ENCODE data around the gene YTHDC2.

YTHDC2 gene

DNA sequence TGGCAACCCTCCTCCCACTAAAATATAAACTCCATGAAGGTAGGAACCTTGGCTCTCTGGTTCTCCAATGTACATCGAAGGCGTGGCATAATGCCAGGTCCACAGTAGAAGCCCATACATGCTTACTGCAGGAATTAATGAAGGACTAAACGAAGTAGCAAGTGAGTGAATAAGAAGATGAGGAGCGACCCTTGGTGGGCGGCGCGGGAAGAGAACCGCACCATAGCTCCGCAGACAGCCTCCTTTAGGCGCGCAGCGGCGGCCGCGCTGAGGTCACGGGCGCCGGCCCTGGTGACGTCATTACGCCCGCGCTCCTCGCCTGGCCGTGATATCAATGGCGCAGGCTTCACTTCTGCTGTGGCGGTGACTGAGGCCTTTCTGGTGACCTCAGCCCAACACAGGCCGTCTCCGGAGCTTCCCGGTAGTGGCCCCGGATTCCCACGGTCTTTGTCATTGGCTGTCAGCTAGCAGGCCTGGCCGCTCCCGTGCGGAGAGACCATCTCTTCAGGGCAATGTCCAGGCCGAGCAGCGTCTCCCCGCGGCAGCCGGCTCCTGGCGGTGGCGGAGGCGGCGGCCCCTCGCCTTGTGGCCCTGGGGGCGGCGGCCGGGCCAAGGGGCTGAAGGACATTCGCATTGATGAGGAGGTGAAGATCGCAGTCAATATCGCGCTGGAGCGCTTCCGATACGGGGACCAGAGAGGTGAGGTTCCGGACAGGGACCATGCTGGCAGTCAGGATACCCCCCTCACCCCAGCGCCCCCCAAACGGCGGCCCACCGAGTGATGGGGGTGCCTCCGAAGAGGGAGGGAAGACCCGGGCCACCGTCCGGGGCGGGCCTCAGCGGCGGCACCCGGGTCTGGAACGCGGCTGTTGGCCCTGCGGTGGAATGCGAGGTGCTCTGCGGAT lies at the start of gene YTHDC2:
Gene YTHDC2 (plus strand): TSS at position 311 of the 905 bp plus-strand sequence. CDS start 202 bp downstream, at position 513.
- DNase-seq, result peak; percentile 31 to 60

DNA sequence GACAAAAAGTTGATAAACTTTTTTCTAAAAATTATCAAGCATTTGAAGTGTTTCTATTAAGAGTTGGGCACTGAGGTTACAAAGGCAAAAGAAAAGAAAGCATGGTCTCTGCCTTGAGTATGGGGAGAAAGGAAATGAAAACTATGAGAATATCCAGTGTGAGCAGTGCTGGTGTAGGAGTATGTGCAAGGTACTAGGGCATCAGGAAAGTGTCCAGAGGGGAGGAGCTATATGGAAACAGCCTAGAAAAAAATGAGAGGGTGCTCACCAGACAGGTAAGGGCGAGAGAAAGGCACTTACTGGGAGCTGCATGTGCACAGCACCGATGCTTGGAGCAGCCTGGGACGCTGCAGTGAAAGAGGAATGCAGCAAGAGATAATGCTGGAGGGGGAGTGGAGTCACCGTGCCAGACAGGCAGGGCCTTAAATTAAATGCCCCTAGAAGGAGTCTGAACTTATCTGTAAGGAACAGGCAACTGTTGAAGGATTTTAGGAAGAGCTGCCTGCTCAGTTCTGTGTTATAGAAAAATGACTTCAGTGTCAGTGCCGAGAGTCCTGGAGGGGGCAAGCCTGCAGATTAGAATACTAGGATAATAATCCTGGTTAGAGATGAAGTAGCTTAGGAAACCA lies 39.3 kb upstream of the YTHDC2 start:
- no peak for DNase-seq

DNA sequence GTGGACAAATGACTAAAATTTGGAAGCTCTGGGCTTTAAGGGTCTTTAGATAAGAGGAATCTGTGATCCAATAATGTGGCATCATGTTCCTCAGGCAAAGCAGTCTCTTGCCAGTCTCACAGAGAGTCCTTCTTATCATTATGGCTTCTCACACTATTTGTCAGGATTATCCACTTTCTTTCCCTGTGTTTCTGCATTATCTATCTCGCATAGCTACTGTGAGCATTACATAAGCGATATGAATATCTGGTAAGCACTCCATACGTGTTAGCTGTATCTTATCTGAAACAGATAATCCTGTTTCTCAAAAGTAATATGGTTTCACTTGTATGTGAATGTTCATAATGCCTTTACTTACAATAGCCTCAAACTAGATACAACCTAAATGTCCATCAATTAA lies 34.8 kb upstream of the YTHDC2 start:
- DNase-seq, result no peak

DNA sequence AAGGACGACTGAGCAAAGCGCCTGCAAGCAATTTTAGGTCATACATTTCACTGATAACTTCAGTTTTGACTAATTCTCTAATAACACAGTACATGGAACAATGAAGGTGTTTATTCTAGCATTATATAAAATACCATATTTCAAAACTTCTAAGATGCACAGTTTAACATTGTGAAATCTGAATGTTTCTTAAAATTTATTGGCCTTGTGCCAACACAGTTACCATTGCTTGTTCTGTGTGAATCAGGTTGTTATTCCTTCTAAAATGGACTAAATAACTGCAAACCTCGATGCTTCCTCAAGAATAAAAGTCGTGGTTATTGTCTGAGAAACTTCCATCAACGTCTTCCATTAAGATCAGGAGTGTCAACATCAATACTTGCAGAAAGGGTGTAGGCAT lies 33.3 kb upstream of the YTHDC2 start:
- DNase-seq, result no peak

DNA sequence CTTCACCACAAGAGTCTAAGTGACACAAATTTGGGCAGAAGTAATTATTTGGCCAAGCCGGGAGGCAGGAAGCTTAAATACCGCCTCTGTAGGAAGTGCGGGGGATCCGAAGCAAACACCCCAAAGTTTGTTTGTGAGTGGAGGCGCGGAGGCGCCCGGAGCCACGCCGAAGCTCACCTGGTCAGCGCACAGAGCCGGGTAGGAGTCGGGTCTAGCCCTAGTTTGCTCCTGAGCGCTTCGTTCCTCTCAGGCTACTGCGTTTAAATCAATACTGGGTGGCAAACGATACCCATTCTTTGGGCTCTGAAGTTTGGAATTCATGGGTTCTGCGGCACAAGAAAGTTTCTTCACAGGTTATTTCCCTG lies 26.1 kb upstream of the YTHDC2 start:
- DNase-seq, result no peak

DNA sequence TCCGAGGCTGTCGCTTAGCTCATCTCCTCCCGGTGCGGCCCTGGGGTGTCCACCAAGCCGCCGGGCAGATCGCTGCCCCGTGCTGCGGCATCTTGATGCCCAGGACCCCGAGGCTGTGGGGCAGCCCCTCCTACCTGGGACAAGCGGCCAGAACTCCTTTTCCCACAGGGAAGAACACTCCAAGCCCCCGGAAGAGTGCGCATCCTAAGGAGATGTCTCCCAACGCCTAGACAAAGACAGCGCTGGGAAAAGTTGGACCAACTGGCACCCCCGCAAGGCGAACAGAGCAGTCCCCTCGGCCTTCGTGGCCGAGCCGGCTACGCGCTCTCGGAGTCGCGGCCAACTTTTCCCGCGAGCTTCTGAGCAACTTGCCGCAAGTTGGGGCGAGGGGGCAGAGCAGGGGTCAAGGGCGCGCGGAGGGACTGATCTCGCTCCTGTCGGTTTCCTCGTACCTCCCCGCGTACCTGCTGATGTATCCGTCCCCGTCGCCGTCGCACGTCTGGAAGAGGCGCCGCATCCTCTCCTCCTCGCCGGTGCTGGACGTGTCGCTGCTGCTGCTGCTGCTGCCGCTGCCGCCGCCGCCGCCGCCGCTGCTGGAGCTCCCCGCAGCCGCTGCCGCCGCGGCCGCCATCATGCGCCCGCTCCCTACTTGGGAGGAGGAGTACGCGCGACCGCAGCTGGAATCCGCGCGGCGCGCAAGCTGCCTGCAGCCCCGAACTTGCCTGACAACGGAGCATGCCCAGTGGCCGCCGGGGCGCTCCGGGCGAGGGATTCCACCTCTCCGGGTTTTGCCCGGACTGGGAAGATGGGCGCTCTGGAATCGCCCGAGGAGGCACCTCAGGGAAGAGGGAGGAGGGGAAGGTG lies 25.5 kb upstream of the YTHDC2 start, which contains the start of gene MCC:
Gene MCC (minus strand): TSS at position 673 of the 864 bp plus-strand sequence.
- no peak for DNase-seq

GRCh38 chr5:113488645-113489184 lies 24.8 kb upstream of the YTHDC2 start:
- no peak for DNase-seq

DNA sequence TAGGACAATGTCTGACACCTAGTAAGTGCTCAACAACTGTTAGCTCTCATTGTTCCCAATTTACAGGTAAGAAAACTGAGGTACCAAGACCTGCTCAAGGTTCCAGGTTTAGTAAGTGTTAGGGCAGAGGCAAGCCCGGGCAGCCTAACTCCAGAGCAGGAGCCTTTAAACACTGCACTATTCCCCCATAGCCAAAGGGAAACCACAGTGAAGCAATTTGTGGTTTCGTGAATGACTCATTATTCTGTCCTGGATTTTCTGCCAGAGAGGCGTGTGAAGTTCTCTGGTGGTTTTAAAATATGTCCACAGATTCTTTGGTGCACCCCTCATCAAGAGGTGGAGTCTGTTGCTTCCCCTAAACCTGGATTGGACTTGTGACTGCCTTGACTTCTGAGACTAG lies 24.2 kb upstream of the YTHDC2 start:
- DNase-seq, result no peak

GRCh38 chr5:113490317-113490716 lies 23.2 kb upstream of the YTHDC2 start:
- no peak for DNase-seq

DNA sequence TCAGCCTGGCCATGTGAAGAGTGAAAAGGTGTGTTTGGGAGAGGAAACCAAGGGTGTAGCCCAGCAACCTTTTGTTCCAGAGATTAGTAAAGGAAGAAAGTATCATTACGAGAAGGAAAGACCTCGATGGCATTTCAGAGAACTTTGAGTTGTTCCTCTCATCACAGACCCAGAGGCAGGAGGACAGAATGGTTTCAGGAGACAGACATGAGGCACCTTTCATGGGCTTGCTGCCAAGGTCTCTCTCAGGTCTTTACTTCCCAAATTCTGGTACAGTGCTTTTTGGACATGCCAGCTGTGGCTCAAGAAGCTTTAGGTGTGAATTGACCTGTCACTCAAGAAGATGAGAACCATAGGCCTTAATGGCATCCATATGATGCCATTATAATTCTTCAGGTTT lies 22.5 kb upstream of the YTHDC2 start:
- no peak for DNase-seq

- DNase-seq, result no peak
Observed at GRCh38 chr5:113493446-113493845, 20.0 kb upstream of the YTHDC2 start.

DNA sequence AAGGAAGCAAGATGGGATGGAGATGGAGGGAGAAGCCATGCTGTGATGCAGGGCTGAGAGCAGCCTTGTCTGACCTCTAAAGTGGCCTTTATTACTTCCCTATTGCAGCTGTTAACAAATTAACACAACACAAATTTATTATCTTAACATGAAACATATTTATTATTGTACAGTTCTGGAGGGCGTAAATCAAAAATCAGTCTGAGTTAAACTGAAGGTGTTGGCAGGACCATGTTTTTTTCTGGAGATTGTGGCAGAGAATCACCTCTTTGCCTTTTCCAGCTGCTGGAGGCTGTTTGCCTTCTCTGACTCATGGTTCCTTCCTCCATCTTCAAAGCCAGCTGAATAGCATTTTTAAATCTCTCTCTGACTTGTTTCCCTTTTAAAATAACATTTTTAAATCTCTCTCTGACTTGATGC lies 18.1 kb upstream of the YTHDC2 start:
- no peak for DNase-seq

- no peak for DNase-seq
Observed at GRCh38 chr5:113502073-113502472, 11.4 kb upstream of the YTHDC2 start.

DNA sequence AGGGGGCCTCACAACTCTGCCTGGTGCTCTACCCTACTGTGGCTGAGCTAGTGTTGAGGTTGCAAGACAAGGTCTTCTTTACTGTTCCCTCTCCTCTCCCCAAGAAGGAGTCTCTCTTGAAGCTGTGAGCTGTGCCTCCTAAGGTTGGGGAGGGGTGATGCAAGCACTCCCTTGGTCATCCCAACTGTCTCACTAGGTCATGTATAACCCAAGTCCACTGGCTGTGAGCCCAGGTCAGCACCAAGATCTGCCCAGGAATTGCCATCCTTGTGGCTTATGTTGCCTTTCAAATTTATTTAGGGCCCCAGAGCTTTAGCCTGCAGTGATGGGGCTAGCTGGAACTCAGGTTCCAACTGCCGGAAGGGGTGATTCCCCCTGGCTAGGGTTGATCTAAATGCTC lies 10.3 kb upstream of the YTHDC2 start:
- DNase-seq, result no peak

- DNase-seq, result no peak
Observed at GRCh38 chr5:113505181-113505580, 8.3 kb upstream of the YTHDC2 start.

- DNase-seq, result no peak
Observed at GRCh38 chr5:113507601-113508000, 5.9 kb upstream of the YTHDC2 start.

DNA sequence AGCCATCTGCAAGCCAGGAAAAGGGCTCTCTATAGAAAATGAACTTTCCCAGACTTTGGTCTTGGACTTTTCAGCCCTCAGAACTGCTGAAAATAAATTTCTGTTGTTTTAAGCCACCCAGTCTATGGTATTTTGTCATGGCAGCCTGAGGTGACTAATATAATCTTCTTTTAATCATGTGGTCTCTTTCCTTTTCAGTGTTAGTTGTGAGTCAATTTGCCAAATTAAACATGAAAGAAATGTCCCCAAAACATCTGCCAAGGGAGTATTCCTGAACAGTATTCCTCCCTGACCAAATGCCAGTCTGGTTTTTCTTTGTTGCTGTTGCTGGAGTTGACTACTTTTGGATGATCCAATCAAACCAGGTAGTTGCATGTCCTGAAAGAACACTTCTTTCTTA lies 4.7 kb upstream of the YTHDC2 start:
- DNase-seq, result no peak

- no peak for DNase-seq
Observed at GRCh38 chr5:113510836-113511451, 2.5 kb upstream of the YTHDC2 start.

- DNase-seq, result no peak
Observed at GRCh38 chr5:113512341-113512740, 1.2 kb upstream of the YTHDC2 start.

DNA sequence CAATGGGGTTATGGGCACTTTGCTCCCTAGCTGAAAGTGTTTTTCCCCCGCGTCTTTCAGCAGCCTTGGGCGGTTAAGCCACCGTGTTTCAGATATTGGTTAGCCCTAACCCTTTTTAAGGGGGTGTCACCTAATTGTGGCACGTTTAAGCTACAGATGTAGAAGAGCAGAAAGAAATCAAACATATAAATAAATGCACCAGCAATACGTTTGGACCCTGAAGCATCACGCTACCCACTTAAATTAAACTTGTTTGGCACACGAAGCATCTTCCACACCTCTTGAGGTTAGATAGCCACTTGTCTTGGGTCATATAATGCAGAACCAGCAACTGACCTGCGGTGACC lies 768 bp downstream of the YTHDC2 start:
- no peak for DNase-seq

GRCh38 chr5:113518884-113519283 lies 5.4 kb downstream of the YTHDC2 start:
- no peak for DNase-seq

DNA sequence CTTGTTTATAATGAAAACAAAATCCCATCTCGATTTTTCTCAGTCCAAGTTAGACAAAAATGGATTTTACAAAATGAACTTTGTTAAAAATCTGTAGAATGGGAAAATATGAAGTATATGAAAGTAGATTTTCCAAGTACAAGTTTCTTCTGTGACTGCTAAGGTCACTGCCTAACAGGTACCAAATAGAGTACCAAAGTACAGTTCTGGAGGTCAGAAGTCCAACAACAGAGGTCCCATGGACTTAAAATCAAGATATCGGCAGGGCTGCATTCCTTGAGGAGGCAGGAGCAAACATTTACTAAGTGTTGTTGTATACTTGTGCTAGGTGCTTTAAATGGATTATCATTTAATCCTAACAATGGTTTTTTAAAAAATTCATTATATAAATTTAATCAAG lies 5.9 kb downstream of the YTHDC2 start:
- no peak for DNase-seq

DNA sequence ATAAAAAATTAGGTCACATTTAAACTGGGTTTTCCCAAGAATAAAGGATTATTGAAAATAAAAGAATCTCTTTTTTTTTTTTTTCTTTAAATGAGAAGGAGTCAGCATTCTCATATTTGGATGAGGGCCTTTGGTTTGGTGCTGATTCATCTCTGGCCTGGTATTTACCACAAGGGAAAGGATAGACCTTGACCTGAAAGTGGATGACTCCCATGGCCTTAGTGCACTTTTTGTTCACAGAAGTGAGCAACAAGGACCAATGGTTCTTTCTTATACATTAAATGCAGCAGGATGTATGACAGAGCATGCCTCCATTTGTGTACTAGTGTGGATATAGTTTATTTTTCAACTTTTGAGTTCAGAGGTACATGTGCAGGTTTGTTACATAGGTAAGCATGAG lies 6.9 kb downstream of the YTHDC2 start:
- no peak for DNase-seq

Data from cerebellar nuclear complex (tissue), 1 donor.